ENCODE results near the gene ACP2.
A peak's percentile ranks its signal among the peaks of the same experiment; 100 is the strongest.
"Not testable (repeated sequence)": the region's sequence is repeated elsewhere in the genome, so short reads cannot be mapped to it uniquely, and the experiment has no call there.

ACP2 gene

DNA sequence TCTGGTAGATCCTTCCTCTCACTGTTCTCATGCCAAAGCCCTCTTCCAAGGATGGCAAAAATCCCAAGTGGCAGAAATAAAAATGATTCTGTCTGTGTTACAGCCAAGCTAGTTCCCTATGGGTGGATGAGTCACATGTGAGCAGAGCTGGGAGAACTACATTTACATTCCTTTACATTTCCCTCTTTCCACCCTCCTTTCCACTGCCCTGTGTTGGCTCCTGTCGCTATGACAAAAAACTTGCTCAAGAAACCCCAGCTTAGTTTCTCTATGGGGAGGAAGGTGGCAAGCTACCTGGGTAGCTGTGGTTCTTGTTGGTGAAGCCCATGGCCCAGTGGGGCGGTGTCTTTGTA is 44.0 kb downstream of the ACP2 start:
- DNase-seq (ENCODE audit: low read depth, low spot score) = peak; percentile 59

DNA sequence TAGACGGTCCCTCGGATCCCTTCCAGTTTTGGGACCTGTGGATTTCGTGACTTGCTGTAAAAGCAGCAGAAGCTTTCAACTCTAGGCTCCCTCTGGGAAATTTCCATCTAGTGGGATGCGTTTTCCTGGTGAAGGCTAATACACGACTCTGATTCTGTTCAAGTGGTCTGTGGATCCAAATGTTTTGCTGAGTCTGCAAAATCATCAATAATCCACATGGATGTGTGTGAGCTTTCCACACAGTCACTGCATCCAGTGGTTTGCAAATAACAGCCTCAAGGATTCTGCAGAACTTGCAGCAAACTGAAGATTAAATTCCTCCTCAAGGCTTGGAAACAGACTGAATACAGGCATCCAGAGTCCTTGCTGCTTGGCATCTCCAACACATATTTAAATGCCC is 46.0 kb downstream of the ACP2 start:
- no peak for DNase-seq (ENCODE audit: low read depth, low spot score)

DNA sequence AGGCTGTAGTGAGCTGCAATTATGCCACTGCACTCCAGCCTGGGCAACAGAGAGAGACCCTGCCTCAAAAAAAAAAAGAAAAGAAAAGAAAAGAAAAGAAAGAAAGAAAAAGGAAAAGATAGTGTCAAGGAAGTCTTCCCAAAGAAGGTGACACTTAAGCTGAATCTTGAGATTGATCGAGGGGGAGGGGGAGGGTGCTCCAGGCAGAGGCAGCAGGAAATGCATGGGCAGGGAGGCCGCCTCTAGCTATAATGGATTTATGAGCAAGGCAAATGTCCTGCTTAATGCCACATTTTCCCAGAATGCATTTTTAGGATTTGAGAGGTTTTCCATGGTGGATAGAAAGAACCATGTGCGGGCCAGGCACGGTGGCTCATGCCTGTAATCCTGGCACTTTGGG is 47.6 kb downstream of the ACP2 start:
- DNase-seq (ENCODE audit: low read depth, low spot score) = no peak

DNA sequence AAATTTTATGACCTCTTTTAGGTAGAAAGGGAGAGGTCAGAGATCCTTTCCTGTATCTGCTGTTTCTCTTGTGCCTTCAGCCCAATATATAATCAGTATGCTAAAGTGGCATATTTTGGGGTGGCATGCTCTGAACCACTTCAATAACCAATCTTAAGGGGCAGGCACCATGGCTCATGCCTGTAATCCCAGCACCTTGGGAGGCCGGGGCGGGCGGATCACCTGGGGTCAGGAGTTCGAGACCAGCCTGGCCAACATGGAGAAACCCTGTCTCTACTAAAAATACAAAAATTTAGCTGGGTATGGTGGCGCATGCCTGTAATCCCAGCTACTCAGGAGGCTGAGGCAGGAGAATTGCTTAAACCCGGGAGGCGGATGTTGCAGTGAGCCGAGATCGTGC is 50.5 kb downstream of the ACP2 start:
- not testable (repeated sequence) for DNase-seq (ENCODE audit: low read depth, low spot score)

DNA sequence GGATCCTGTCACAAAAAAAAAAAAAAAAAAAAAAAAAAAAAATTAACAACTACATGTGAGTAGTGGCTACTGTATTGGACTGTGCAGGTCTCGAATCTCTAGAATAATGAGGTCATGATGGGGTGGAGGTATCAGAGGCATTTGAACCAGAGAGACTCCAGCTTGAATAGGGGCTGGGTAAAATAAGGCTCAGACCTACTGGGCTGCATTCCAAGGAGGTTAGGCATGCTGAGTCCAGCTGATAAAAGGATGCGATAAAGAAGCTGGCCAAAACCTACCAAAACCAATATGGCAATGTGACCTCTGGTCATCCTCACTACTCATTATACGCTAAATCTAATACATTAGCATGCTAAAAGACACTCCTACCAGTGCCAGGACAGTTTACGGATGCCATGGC is 56.5 kb downstream of the ACP2 start:
- DNase-seq (ENCODE audit: low read depth, low spot score) = no peak

DNA sequence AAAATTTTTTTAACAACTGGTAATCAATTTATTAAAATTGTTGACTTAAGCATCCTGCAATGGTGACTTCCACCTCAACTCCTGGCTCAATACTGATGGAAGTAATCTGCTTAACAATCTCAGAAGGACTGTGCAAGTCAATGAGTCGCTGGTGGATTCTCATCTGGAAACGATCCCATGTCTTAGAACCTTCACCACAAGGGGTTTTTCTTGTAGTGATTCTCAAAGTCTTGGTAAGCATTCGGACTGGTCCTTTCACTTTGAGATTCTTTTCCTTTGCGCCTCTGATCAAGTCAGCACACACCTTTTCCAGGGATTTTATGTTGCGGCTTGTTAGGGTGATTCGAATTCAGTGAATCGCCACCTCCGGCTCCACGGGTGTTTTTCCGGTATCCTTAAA is 57.5 kb downstream of the ACP2 start:
- DNase-seq (ENCODE audit: low read depth, low spot score) = not testable (repeated sequence)

Data from astrocyte of the hippocampus (primary cell).